ENCODE measurements around the gene C14orf119.

C14orf119 gene

GRCh38 chr14:23093991-23094665 lies 1.2 kb upstream of the C14orf119 start:
- Histone ChIP-seq H3K4me3 (ENCODE audit: low read depth, low read length) (peak overlapping the region; percentile 100), H3K27me3 (replicated peaks) (no peaks in the 10 kb centered on the region), H3K36me3 (replicated peaks) (peaks cover 32% of the 10 kb centered on the region), H3K27ac (peak overlapping the region; percentile 97)
- in situ Hi-C loops (cut with HindIII; ENCODE audit: low pct_ligation_motif_present, low sequenced_read_pairs) = no loop called here
- DNase-seq = no peak
- TF ChIP-seq, protein P1, sequence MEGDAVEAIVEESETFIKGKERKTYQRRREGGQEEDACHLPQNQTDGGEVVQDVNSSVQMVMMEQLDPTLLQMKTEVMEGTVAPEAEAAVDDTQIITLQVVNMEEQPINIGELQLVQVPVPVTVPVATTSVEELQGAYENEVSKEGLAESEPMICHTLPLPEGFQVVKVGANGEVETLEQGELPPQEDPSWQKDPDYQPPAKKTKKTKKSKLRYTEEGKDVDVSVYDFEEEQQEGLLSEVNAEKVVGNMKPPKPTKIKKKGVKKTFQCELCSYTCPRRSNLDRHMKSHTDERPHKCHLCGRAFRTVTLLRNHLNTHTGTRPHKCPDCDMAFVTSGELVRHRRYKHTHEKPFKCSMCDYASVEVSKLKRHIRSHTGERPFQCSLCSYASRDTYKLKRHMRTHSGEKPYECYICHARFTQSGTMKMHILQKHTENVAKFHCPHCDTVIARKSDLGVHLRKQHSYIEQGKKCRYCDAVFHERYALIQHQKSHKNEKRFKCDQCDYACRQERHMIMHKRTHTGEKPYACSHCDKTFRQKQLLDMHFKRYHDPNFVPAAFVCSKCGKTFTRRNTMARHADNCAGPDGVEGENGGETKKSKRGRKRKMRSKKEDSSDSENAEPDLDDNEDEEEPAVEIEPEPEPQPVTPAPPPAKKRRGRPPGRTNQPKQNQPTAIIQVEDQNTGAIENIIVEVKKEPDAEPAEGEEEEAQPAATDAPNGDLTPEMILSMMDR (IDR thresholded peaks at IDR 0.05; ENCODE audit: low read depth, low read length, missing control alignments) = peak; percentile 60

DNA sequence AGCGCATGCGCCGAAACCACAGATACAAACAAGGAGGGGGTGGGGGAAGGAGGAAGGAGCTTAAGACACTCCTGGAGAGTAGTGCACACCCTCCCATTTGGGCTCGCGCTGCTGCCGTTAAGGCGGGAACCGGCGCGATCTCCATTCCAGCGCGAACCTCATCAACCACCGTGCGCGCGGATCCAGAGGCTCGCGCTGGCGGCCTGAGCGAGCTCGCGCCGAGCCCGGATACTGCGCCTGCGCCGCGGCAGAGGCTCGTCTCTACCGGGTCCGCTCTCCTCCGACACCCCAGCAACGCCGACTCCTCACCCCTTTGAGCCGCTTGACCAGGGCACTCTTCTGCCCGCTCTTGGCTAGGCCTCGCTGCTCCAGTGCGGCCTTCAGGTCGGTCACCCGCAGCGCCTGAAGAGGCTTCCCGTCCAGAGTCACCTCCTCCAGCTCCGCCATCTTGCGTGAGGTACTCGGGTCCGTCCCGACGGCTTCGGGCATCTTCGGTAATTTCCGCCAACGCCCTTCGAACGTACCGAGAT lies 574 bp upstream of the C14orf119 start, which contains the start of gene ACIN1:
ACIN1 (minus strand) TSS at position 471 of the 530 bp plus-strand sequence; CDS start at position 447, 24 bp downstream.
- TF ChIP-seq, protein P1 (IDR thresholded peaks at IDR 0.05; ENCODE audit: low read depth, low read length, missing control alignments) = no peak

GRCh38 chr14:23097786-23098185 lies 2.5 kb downstream of the C14orf119 start:
- H3K36me3 ChIP-seq (replicated peaks) = peaks cover 13% of the 10 kb centered on the region

More for the DNA sequence above, 574 bp upstream of the C14orf119 start, which contains the start of gene ACIN1:
- peak within 1 kb of the TSS; percentile 100 for H3K4me3 ChIP-seq (ENCODE audit: low read depth, low read length)
- H3K27ac ChIP-seq = peak within 1 kb of the TSS; percentile 97
- peaks cover 26% of the 10 kb centered on the region for H3K36me3 ChIP-seq (replicated peaks)
- in situ Hi-C loops (cut with HindIII; ENCODE audit: low pct_ligation_motif_present, low sequenced_read_pairs) = no loop called here
- DNase-seq = peak; percentile 78
- no peaks in the 10 kb centered on the region for H3K27me3 ChIP-seq (replicated peaks)

GRCh38 chr14:23099212-23099861 lies 4.0 kb downstream of the C14orf119 start:
- Histone ChIP-seq H3K4me3 (ENCODE audit: low read depth, low read length) (no peak overlapping the region), H3K36me3 (replicated peaks) (peaks cover 11% of the 10 kb centered on the region), H3K27me3 (replicated peaks) (no peaks in the 10 kb centered on the region), H3K27ac (no peak overlapping the region)
- in situ Hi-C loops (cut with HindIII; ENCODE audit: low pct_ligation_motif_present, low sequenced_read_pairs) = no loop called here
- no peak for DNase-seq
- TF ChIP-seq, protein P1 (IDR thresholded peaks at IDR 0.05; ENCODE audit: low read depth, low read length, missing control alignments) = peak; percentile 18

More at GRCh38 chr14:23097786-23098185, 2.5 kb downstream of the C14orf119 start:
- TF ChIP-seq, protein P1 (IDR thresholded peaks at IDR 0.05; ENCODE audit: low read depth, low read length, missing control alignments) = no peak
- Histone ChIP-seq H3K27me3 (replicated peaks) (no peaks in the 10 kb centered on the region), H3K27ac (no peak overlapping the region), H3K4me3 (ENCODE audit: low read depth, low read length) (no peak overlapping the region)
- in situ Hi-C loops (cut with HindIII; ENCODE audit: low pct_ligation_motif_present, low sequenced_read_pairs) = no loop called here
- no peak for DNase-seq

GRCh38 chr14:23101213-23101970 lies 6.1 kb downstream of the C14orf119 start:
- no peaks in the 10 kb centered on the region for H3K27me3 ChIP-seq (replicated peaks)
- DNase-seq = no peak
- H3K4me3 ChIP-seq (ENCODE audit: low read depth, low read length) = no peak overlapping the region
- no peak overlapping the region for H3K27ac ChIP-seq
- in situ Hi-C loops (cut with HindIII; ENCODE audit: low pct_ligation_motif_present, low sequenced_read_pairs) = no loop called here
- TF ChIP-seq, protein P1 (IDR thresholded peaks at IDR 0.05; ENCODE audit: low read depth, low read length, missing control alignments) = no peak
- H3K36me3 ChIP-seq (replicated peaks) = peaks cover 9% of the 10 kb centered on the region
